Tibial artery (tissue), 4 donors: ENCODE results near the gene LY6G6C.

Experiments
- DNase-seq, 2 donors: peaks; one replicate each; pipeline ENCODE4 v3.0.0-alpha.2; 2019
- H3K27ac ChIP-seq, 2 donors: fragments of 200-600 bp; sonication (generic) in 1 of 2; 1 replicate in 1 of 2; 2 replicates in 1 of 2; pipeline ENCODE4 v1.5.1; 2018 to 2019; ENCODE audit warnings: mild to moderate bottlenecking in 1 of 2
- H3K27me3 ChIP-seq, 2 donors: fragments of 200-600 bp; sonication (generic) in 1 of 2; one replicate each; pipeline versions ENCODE4 v1.5.1 to v1.6.0; 2016 to 2019
- H3K36me3 ChIP-seq, 3 donors: fragments of 200-600 bp; sonication (generic) in 2 of 3; one replicate each; pipeline ENCODE4 v1.5.1; 2016 to 2019; ENCODE audit warnings: mild to moderate bottlenecking in 2 of 3
- H3K4me1 ChIP-seq, 4 donors: fragments of 200-600 bp; sonication (generic) in 2 of 4; 1 replicate in 3 of 4; 2 replicates in 1 of 4; pipeline ENCODE4 v1.5.1; 2016 to 2019
- H3K4me3 ChIP-seq, 2 donors: fragments of 200-600 bp; sonication (generic) in 1 of 2; 1 replicate in 1 of 2; 2 replicates in 1 of 2; pipeline ENCODE4 v1.5.1; 2018 to 2019; ENCODE audit warnings: mild to moderate bottlenecking in 2 of 2
- H3K9me3 ChIP-seq, 3 donors: fragments of 200-600 bp; sonication (generic) in 1 of 3; one replicate each; pipeline ENCODE4 v1.5.1; 2016 to 2019
- intact Hi-C: fragments of 100-400 bp; cut with DNase I; formaldehyde crosslinking; loops from one replicate; pipeline ENCODE4 v1.15.0; 2023; ENCODE audit warnings: low total_unique reads
- TF ChIP-seq, protein P1 (sequence below), 2 experiments: fragments of 200-600 bp in 1 of 2; fragments of 450-650 bp in 1 of 2; IDR thresholded peaks; one replicate each; pipeline ENCODE4 v1.5.1; 2017 to 2019; ENCODE audit warnings: antibody characterized with exemption in 2 of 2, mild to moderate bottlenecking in 1 of 2, moderate library complexity in 1 of 2

Gene LY6G6C, protein sequence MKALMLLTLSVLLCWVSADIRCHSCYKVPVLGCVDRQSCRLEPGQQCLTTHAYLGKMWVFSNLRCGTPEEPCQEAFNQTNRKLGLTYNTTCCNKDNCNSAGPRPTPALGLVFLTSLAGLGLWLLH

DNA sequence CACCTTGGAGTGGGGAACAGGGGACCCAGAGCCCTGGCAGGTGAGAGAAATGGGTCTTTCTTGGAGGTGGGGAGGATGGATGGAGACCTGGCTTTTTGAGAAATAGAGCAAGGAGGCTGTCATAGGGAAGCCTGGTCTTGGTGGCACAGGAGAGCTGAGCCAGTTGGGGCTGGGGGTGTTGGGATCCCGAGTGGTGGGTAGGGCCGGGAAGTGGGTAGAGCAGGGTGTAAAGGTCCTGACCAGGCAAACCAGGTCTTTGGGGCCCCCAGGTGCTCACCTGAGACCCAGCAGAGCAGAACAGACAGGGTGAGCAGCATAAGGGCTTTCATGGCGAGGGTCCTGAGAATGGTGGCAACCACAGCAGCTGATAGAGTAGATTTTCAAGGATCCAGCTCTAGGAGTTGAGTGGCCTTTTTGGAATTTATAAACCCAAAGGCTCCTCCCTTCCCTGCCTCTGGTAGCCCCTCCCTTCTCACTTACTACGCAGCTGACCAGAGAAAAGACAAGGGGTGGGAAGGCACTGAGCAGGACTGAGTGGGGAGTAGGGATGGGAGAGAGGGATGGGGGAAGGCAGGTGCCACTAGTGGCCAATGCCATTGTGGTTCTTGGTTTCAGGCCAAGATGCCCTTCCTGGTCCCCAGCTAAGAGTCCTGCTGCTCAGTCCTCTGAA, at the start of gene LY6G6C:
Gene LY6G6C (minus strand): TSS at position 396 of the 670 bp plus-strand sequence. CDS start 67 bp downstream, at position 329.
- H3K36me3 ChIP-seq, result peaks cover 8 to 24% (median 11%) of the 10 kb centered on the region in 3 donors
- DNase-seq, result no peak
- H3K9me3 ChIP-seq, result no peaks in the 10 kb centered on the region
- no peaks in the 10 kb centered on the region for H3K4me1 ChIP-seq
- intact Hi-C loops, result loop anchor here (10.0 kb wide), 1 partner anchor 113 kb away; no protein-coding TSS in a partner anchor
- TF ChIP-seq, protein P1, sequence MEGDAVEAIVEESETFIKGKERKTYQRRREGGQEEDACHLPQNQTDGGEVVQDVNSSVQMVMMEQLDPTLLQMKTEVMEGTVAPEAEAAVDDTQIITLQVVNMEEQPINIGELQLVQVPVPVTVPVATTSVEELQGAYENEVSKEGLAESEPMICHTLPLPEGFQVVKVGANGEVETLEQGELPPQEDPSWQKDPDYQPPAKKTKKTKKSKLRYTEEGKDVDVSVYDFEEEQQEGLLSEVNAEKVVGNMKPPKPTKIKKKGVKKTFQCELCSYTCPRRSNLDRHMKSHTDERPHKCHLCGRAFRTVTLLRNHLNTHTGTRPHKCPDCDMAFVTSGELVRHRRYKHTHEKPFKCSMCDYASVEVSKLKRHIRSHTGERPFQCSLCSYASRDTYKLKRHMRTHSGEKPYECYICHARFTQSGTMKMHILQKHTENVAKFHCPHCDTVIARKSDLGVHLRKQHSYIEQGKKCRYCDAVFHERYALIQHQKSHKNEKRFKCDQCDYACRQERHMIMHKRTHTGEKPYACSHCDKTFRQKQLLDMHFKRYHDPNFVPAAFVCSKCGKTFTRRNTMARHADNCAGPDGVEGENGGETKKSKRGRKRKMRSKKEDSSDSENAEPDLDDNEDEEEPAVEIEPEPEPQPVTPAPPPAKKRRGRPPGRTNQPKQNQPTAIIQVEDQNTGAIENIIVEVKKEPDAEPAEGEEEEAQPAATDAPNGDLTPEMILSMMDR (IDR thresholded peaks at IDR 0.05), result no peak
- H3K4me3 ChIP-seq, result no peak within 1 kb of the TSS
- H3K27me3 ChIP-seq, result no peaks in the 10 kb centered on the region
- no peak within 1 kb of the TSS for H3K27ac ChIP-seq

- TF ChIP-seq, protein P1 (IDR thresholded peaks at IDR 0.05), result no peak
- no peak overlapping the region for H3K27ac ChIP-seq
- DNase-seq, result no peak
- peaks cover 0 to 8% of the 10 kb centered on the region in 2 donors for H3K27me3 ChIP-seq
- H3K9me3 ChIP-seq, result no peaks in the 10 kb centered on the region
- H3K36me3 ChIP-seq, result no peaks in the 10 kb centered on the region
- peaks cover 0 to 7% (median 3%) of the 10 kb centered on the region in 4 donors for H3K4me1 ChIP-seq
- intact Hi-C loops, result no loop called here
- no peak overlapping the region for H3K4me3 ChIP-seq
These were observed 49.3 kb upstream of the LY6G6C start for GRCh38 chr6:31770860-31771259.

DNA sequence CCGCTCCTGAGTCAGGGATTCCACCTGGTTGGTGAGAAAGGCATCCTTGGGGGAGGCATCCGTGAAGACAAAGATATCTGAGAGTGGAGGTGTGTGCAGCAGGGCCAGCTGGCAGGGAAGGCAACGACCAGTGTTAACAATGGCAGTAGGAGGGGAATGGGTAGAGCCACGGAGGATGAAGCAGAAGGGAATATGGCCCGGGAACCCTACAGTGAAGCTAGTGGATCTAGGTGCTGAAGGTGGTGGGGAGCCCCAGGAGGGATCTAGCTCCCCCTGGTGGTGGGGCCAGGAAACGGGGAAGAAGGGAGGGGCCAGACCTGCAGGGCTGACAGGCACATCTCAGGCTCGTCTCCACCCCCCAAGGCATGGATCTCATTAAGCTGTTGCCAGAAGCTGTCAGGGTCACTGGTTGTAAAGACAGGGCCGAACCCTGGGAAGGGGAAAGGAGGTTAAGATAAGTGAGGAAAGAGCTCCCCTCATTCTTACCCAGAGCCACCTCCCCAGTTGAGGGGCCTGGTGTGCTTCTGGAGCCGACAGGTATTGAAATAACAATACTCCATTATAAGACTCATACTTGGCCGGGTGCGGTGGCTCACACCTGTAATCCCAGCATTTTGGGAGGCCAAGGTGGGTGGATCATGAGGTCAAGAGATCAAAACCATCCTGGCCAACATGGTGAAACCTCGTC, 48.3 kb upstream of the LY6G6C start:
- H3K36me3 ChIP-seq, result no peaks in the 10 kb centered on the region
- TF ChIP-seq, protein P1 (IDR thresholded peaks at IDR 0.05), result peak; percentile 45 to 49
- H3K9me3 ChIP-seq, result no peaks in the 10 kb centered on the region
- DNase-seq, result peak; percentile 51 to 82
- H3K4me3 ChIP-seq, result no peak overlapping the region
- H3K4me1 ChIP-seq, result peaks cover 0 to 7% (median 3%) of the 10 kb centered on the region in 4 donors
- H3K27ac ChIP-seq, result no peak overlapping the region
- intact Hi-C loops, result no loop called here
- H3K27me3 ChIP-seq, result peaks cover 0 to 12% of the 10 kb centered on the region in 2 donors

GRCh38 chr6:31768363-31769257, 47.1 kb upstream of the LY6G6C start:
- intact Hi-C loops, result no loop called here

More at GRCh38 chr6:31768363-31769257, 47.1 kb upstream of the LY6G6C start:
- Histone ChIP-seq H3K9me3 (no peaks in the 10 kb centered on the region), H3K27me3 (peaks cover 0 to 12% of the 10 kb centered on the region in 2 donors), H3K36me3 (no peaks in the 10 kb centered on the region), H3K4me1 (peaks cover 0 to 7% (median 3%) of the 10 kb centered on the region in 4 donors), H3K27ac (no peak overlapping the region), H3K4me3 (no peak overlapping the region)
- TF ChIP-seq, protein P1 (IDR thresholded peaks at IDR 0.05), result no peak
- no peak for DNase-seq
